Measurements from ENCODE around the gene NRXN3. TPM values are rescaled to one million over a fixed set of nuclear protein-coding genes. Genes with fewer than 3 reads are reported as not detected.

The NRXN3 gene
- total and polyA plus RNA-seq, 2 donors (not counting 1 experiment from before 2014, with no cell fraction given), result not detected

DNA sequence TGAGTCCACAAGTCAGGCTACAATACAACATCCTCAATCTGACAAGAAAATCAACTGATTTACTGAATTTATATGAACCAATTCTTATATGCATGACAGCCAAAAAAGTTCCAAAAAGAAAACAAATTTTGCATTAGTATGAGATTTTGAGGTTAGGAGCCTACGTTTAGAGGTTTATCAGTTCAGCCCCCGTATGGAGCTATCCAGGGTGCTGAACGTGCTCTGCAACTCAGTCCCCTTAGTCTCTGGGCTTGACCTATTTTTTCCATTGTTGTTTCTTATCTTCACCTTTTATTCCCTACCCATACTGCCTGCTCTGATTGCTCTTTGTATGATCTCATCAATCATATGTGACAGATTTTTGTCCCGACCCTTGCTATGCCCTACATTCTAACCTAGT, 693.0 kb downstream of the NRXN3 start:
- H3K9me3 ChIP-seq (ENCODE audit: control extremely low read depth in 1 of 3, control insufficient read depth in 2 of 3, insufficient read depth in 1 of 3, low read length in 2 of 3), result no peaks in the 10 kb centered on the region
- no peaks in the 10 kb centered on the region for H3K9me3 Mint-ChIP-seq (ENCODE audit: insufficient read depth)
- ATAC-seq (ENCODE audit: low read depth) (no peak), DNase-seq (peak; percentile 4)
- H3K27ac Mint-ChIP-seq, result no peak overlapping the region
- H3K27me3 Mint-ChIP-seq, result no peaks in the 10 kb centered on the region
- H3K36me3 ChIP-seq (replicated peaks in 1 of 2; ENCODE audit: control extremely low read depth in 1 of 2, control insufficient read depth in 1 of 2, extremely low read depth in 1 of 2, insufficient read depth in 2 of 2, low read length in 1 of 2), result no peaks in the 10 kb centered on the region
- TF ChIP-seq, protein P1, sequence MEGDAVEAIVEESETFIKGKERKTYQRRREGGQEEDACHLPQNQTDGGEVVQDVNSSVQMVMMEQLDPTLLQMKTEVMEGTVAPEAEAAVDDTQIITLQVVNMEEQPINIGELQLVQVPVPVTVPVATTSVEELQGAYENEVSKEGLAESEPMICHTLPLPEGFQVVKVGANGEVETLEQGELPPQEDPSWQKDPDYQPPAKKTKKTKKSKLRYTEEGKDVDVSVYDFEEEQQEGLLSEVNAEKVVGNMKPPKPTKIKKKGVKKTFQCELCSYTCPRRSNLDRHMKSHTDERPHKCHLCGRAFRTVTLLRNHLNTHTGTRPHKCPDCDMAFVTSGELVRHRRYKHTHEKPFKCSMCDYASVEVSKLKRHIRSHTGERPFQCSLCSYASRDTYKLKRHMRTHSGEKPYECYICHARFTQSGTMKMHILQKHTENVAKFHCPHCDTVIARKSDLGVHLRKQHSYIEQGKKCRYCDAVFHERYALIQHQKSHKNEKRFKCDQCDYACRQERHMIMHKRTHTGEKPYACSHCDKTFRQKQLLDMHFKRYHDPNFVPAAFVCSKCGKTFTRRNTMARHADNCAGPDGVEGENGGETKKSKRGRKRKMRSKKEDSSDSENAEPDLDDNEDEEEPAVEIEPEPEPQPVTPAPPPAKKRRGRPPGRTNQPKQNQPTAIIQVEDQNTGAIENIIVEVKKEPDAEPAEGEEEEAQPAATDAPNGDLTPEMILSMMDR (IDR thresholded peaks at IDR 0.05), result no peak
- no peak for TF ChIP-seq EZH2 (IDR thresholded peaks at IDR 0.05; ENCODE audit: borderline replicate concordance, insufficient read depth, low read depth, low read length, poor library complexity, severe bottlenecking)
- 10% methylated on average over 3 of the region's 4 CpGs for WGBS (ENCODE audit: insufficient coverage)
- no peaks in the 10 kb centered on the region for H3K27me3 ChIP-seq (replicated peaks in 1 of 4; ENCODE audit: control extremely low read depth in 1 of 4, control insufficient read depth in 3 of 4, insufficient read depth in 4 of 4, low read length in 3 of 4)
- POLR2A ChIA-PET, result no interaction called here
- H3K9ac ChIP-seq (ENCODE audit: low read length), result no peak overlapping the region
- no peak overlapping the region for H2AFZ ChIP-seq (ENCODE audit: insufficient read depth, low read depth, low read length, poor library complexity, severe bottlenecking)
- no peaks in the 10 kb centered on the region for H3K79me2 ChIP-seq (ENCODE audit: control insufficient read depth, insufficient read depth, low read length)
- intact Hi-C loops (cut with micrococcal nuclease), result no loop called here
- no peak overlapping the region for H3K27ac ChIP-seq (ENCODE audit: low read length in 2 of 2)
- no peaks in the 10 kb centered on the region for H3K4me1 ChIP-seq (ENCODE audit: control insufficient read depth in 2 of 2, insufficient read depth in 2 of 2, low read length in 2 of 2)
- no peaks in the 10 kb centered on the region for H3K4me1 Mint-ChIP-seq
- H4K20me1 ChIP-seq (ENCODE audit: control insufficient read depth, insufficient read depth, low read length, poor library complexity, severe bottlenecking), result no peaks in the 10 kb centered on the region
- H3K4me3 Mint-ChIP-seq, result no peak overlapping the region
- CTCF ChIA-PET, result no interaction called here
- H3K4me2 ChIP-seq (replicated peaks; ENCODE audit: low read depth, low read length, poor library complexity, severe bottlenecking), result no peak overlapping the region
- no peak overlapping the region for H3K4me3 ChIP-seq (ENCODE audit: control extremely low read depth in 1 of 5, extremely low read depth in 1 of 5, insufficient read depth in 1 of 5, low read depth in 2 of 5, low read length in 4 of 5)

DNA sequence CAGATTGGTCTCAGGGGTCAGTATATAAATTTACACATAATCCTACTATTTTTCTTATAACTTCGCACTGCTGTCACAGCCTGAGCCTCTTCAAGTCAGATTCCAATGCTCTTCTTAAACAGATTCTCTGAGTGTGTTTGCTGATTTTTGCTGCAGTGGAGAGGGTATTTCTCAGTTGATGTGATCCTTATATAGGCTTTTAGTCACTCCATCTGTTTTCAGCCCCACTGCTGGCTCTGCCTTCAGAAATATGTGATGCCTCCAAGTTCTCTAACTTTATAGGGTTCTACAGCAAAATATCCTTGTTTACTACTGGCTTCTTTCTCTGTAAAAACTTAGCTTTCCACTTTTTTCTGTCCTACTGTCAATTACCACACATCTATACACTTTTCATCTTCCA, 702.7 kb downstream of the NRXN3 start:
- Histone ChIP-seq H3K9ac (ENCODE audit: low read length) (no peak overlapping the region), H3K4me1 (ENCODE audit: control insufficient read depth in 2 of 2, insufficient read depth in 2 of 2, low read length in 2 of 2) (no peaks in the 10 kb centered on the region), H4K20me1 (ENCODE audit: control insufficient read depth, insufficient read depth, low read length, poor library complexity, severe bottlenecking) (no peaks in the 10 kb centered on the region), H3K4me3 (ENCODE audit: control extremely low read depth in 1 of 5, extremely low read depth in 1 of 5, insufficient read depth in 1 of 5, low read depth in 2 of 5, low read length in 4 of 5) (no peak overlapping the region), H3K79me2 (ENCODE audit: control insufficient read depth, insufficient read depth, low read length) (no peaks in the 10 kb centered on the region), H2AFZ (ENCODE audit: insufficient read depth, low read depth, low read length, poor library complexity, severe bottlenecking) (no peak overlapping the region), H3K9me3 (ENCODE audit: control extremely low read depth in 1 of 3, control insufficient read depth in 2 of 3, insufficient read depth in 1 of 3, low read length in 2 of 3) (no peaks in the 10 kb centered on the region), H3K36me3 (replicated peaks in 1 of 2; ENCODE audit: control extremely low read depth in 1 of 2, control insufficient read depth in 1 of 2, extremely low read depth in 1 of 2, insufficient read depth in 2 of 2, low read length in 1 of 2) (no peaks in the 10 kb centered on the region), H3K4me2 (replicated peaks; ENCODE audit: low read depth, low read length, poor library complexity, severe bottlenecking) (no peak overlapping the region), H3K27me3 (replicated peaks in 1 of 4; ENCODE audit: control extremely low read depth in 1 of 4, control insufficient read depth in 3 of 4, insufficient read depth in 4 of 4, low read length in 3 of 4) (no peaks in the 10 kb centered on the region), H3K27ac (ENCODE audit: low read length in 2 of 2) (no peak overlapping the region)
- Mint-ChIP-seq H3K27ac (no peak overlapping the region), H3K9me3 (ENCODE audit: insufficient read depth) (no peaks in the 10 kb centered on the region), H3K4me3 (no peak overlapping the region), H3K27me3 (no peaks in the 10 kb centered on the region), H3K4me1 (no peaks in the 10 kb centered on the region)
- DNase-seq (no peak), ATAC-seq (ENCODE audit: low read depth) (no peak)
- TF ChIP-seq EZH2 (IDR thresholded peaks at IDR 0.05; ENCODE audit: borderline replicate concordance, insufficient read depth, low read depth, low read length, poor library complexity, severe bottlenecking), result no peak
- TF ChIP-seq, protein P1 (IDR thresholded peaks at IDR 0.05), result no peak
- intact Hi-C loops (cut with micrococcal nuclease), result no loop called here
- POLR2A ChIA-PET, result no interaction called here
- WGBS (ENCODE audit: insufficient coverage), result no CpG with 5 or more reads among the region's 1 CpG
- CTCF ChIA-PET, result no interaction called here
